Neural cell (in vitro differentiated cells): Measurements from ENCODE around the gene MAP1LC3A. TPM values are rescaled to one million over a fixed set of nuclear protein-coding genes. Genes with fewer than 3 reads are reported as not detected.
A peak's percentile ranks its signal among the peaks of the same experiment; 100 is the strongest.

Source experiments
- H2AFZ ChIP-seq: fragments of 200-600, 300-800 bp; sonication (generic), shearing (Covaris generic); 2 replicates; pipeline ENCODE4 v1.6.0; 2014; ENCODE audit warnings: low read depth, mild to moderate bottlenecking, antibody characterized with exemption, low read length, moderate library complexity
- H3F3A ChIP-seq: fragments of 200-600 bp; shearing (Covaris generic); 2 replicates; pipeline ENCODE4 v1.6.1; 2016; ENCODE audit warnings: mild to moderate bottlenecking, moderate library complexity, mixed read lengths, antibody characterized with exemption, low read length; ENCODE audit not compliant: insufficient read depth, poor library complexity, severe bottlenecking
- H3K27ac ChIP-seq: fragments of 200-600, 300-800 bp; sonication (generic), shearing (Covaris generic); 2 replicates; pipeline ENCODE4 v1.5.1; 2014; ENCODE audit warnings: mild to moderate bottlenecking, low read length, moderate library complexity
- H3K27me3 ChIP-seq: fragments of 300-800, 200-600 bp; sonication (generic), shearing (Covaris generic); 2 replicates; pipeline ENCODE4 v1.6.0; 2014; ENCODE audit warnings: mild to moderate bottlenecking, low read depth, low read length, moderate library complexity; ENCODE audit not compliant: insufficient read depth
- H3K36me3 ChIP-seq: fragments of 300-800, 200-600 bp; sonication (generic), shearing (Covaris generic); 2 replicates; pipeline ENCODE4 v1.5.1; 2014; ENCODE audit warnings: mild to moderate bottlenecking, antibody characterized with exemption, low read length, moderate library complexity; ENCODE audit not compliant: insufficient read depth
- H3K4me2 ChIP-seq: fragments of 300-800, 200-600 bp; sonication (generic), shearing (Covaris generic); 2 replicates; pipeline ENCODE4 v1.6.0; 2014; ENCODE audit warnings: mild to moderate bottlenecking, low read length
- H3K4me3 ChIP-seq: fragments of 300-800, 200-600 bp; sonication (generic), shearing (Covaris generic); 2 replicates; pipeline ENCODE4 v1.5.1; 2014; ENCODE audit warnings: mild to moderate bottlenecking, low read length, moderate library complexity
- H3K79me2 ChIP-seq: fragments of 200-600 bp; shearing (Covaris generic); replicated peaks from 2 replicates; pipeline ENCODE4 v1.6.0; 2014; ENCODE audit warnings: mild to moderate bottlenecking, low read length, moderate library complexity; ENCODE audit not compliant: insufficient read depth
- H3K9ac ChIP-seq: fragments of 300-800, 200-600 bp; sonication (generic), shearing (Covaris generic); 2 replicates; pipeline ENCODE4 v1.6.1; 2016; ENCODE audit warnings: mild to moderate bottlenecking, low read length, mixed read lengths
- H3K9me2 ChIP-seq: fragments of 200-600 bp; shearing (Covaris generic); 2 replicates; pipeline ENCODE4 v1.6.1; 2016; ENCODE audit warnings: mild to moderate bottlenecking, low read length, mixed read lengths; ENCODE audit not compliant: insufficient read depth
- H3K9me3 ChIP-seq: fragments of 200-600, 300-800 bp; sonication (generic), shearing (Covaris generic); 2 replicates; pipeline ENCODE4 v1.6.1; 2016; ENCODE audit warnings: mild to moderate bottlenecking, mixed run types, low read length, moderate library complexity, mixed read lengths
- H4K20me1 ChIP-seq: fragments of 200-600 bp; shearing (Covaris generic); 2 replicates; pipeline ENCODE4 v1.6.1; 2016; ENCODE audit warnings: mild to moderate bottlenecking, mixed run types; ENCODE audit not compliant: insufficient read depth
- EP300 ChIP-seq: fragments of 450-650 bp; conservative IDR thresholded peaks from 2 replicates; pipeline ENCODE4 v1.6.1; 2014; ENCODE audit warnings: antibody characterized with exemption, mild to moderate bottlenecking, moderate library complexity; ENCODE audit not compliant: poor library complexity, severe bottlenecking
- POLR2AphosphoS5 ChIP-seq: IDR thresholded peaks from 2 replicates; pipeline ENCODE4 v1.6.1; 2012
- REST ChIP-seq: IDR thresholded peaks from 2 replicates; pipeline ENCODE4 v1.6.1; 2012; ENCODE audit warnings: borderline replicate concordance
- SMC3 ChIP-seq: fragments of 450-650 bp; conservative IDR thresholded peaks from 2 replicates; pipeline ENCODE4 v1.6.1; 2014; ENCODE audit warnings: antibody characterized with exemption, mild to moderate bottlenecking, moderate library complexity; ENCODE audit not compliant: poor library complexity
- TAF1 ChIP-seq: IDR thresholded peaks from 2 replicates; pipeline ENCODE4 v1.6.1; 2012; ENCODE audit warnings: low read depth
- polyA minus RNA-seq: library from RNA; depleted of rRNA, polyadenylated mRNA; stranded (reverse); fragments of >200 nt; gene quantifications from 2 replicates; pipeline ENCODE4 v1.2.3, GENCODE V29; 2014
- polyA plus RNA-seq: library from polyadenylated mRNA; depleted of rRNA; stranded (reverse); fragments of >200 nt; gene quantifications from 2 replicates; pipeline ENCODE4 v1.2.3, GENCODE V29; 2014

The MAP1LC3A gene
- polyA plus RNA-seq (56.2 and 58.3 TPM in 2 replicates), polyA minus RNA-seq (14.0 and 18.3 TPM in 2 replicates)

- no peaks in the 10 kb centered on the region for H3K79me2 ChIP-seq
- peak within 1 kb of the TSS; percentile 52 for H3K27ac ChIP-seq
- no peaks in the 10 kb centered on the region for H3K9me3 ChIP-seq
- H3K4me2 ChIP-seq, result peak within 1 kb of the TSS; percentile 25
- no peak for TF ChIP-seq TAF1
- peak; percentile 32 for TF ChIP-seq EP300
- no peak for TF ChIP-seq REST
- TF ChIP-seq POLR2AphosphoS5, result peak; percentile 46
- H3K27me3 ChIP-seq, result no peaks in the 10 kb centered on the region
- no peaks in the 10 kb centered on the region for H4K20me1 ChIP-seq
- H3K4me3 ChIP-seq, result peak within 1 kb of the TSS; percentile 63
- H3F3A ChIP-seq, result no peaks in the 10 kb centered on the region
- no peak within 1 kb of the TSS for H2AFZ ChIP-seq
- H3K9me2 ChIP-seq, result no peaks in the 10 kb centered on the region
- no peaks in the 10 kb centered on the region for H3K36me3 ChIP-seq
- H3K9ac ChIP-seq, result peak within 1 kb of the TSS; percentile 60
Observed at GRCh38 chr20:34558320-34559218, at the start of gene MAP1LC3A. MAP1LC3A (plus strand) TSS chr20:34558718; CDS start chr20:34558869, 151 bp downstream.

- H3K9me3 ChIP-seq, result no peaks in the 10 kb centered on the region
- H3K9me2 ChIP-seq, result no peaks in the 10 kb centered on the region
- TF ChIP-seq EP300 (no peak), REST (no peak), POLR2AphosphoS5 (no peak)
- H3K27ac ChIP-seq, result no peak overlapping the region
- H3K9ac ChIP-seq, result no peak overlapping the region
- H3K27me3 ChIP-seq, result no peaks in the 10 kb centered on the region
- H3K36me3 ChIP-seq, result no peaks in the 10 kb centered on the region
- H3K4me3 ChIP-seq, result no peak overlapping the region
- no peaks in the 10 kb centered on the region for H4K20me1 ChIP-seq
- no peak overlapping the region for H3K4me2 ChIP-seq
- peaks cover 3% of the 10 kb centered on the region for H3F3A ChIP-seq
- no peak overlapping the region for H2AFZ ChIP-seq
- no peaks in the 10 kb centered on the region for H3K79me2 ChIP-seq
Observed at GRCh38 chr20:34510575-34510974, 47.9 kb upstream of the MAP1LC3A start.

- Histone ChIP-seq H4K20me1 (no peaks in the 10 kb centered on the region), H3K9me2 (no peaks in the 10 kb centered on the region), H3K4me2 (no peak overlapping the region), H3K36me3 (no peaks in the 10 kb centered on the region), H3K27ac (no peak overlapping the region), H3K9me3 (no peaks in the 10 kb centered on the region), H3K9ac (no peak overlapping the region), H3K27me3 (no peaks in the 10 kb centered on the region), H2AFZ (no peak overlapping the region), H3K4me3 (no peak overlapping the region), H3F3A (peaks cover 3% of the 10 kb centered on the region), H3K79me2 (no peaks in the 10 kb centered on the region)
- no peak for TF ChIP-seq SMC3
Observed at GRCh38 chr20:34511891-34512265, 46.6 kb upstream of the MAP1LC3A start.
